Kidney glomerular epithelial cell (primary cell): ENCODE measurements around the gene SOCS4.

Source experiments
- DNase-seq: peaks from one replicate; lab custom pipeline; 2025; lab: John Stamatoyannopoulos, UW

The SOCS4 gene

DNA sequence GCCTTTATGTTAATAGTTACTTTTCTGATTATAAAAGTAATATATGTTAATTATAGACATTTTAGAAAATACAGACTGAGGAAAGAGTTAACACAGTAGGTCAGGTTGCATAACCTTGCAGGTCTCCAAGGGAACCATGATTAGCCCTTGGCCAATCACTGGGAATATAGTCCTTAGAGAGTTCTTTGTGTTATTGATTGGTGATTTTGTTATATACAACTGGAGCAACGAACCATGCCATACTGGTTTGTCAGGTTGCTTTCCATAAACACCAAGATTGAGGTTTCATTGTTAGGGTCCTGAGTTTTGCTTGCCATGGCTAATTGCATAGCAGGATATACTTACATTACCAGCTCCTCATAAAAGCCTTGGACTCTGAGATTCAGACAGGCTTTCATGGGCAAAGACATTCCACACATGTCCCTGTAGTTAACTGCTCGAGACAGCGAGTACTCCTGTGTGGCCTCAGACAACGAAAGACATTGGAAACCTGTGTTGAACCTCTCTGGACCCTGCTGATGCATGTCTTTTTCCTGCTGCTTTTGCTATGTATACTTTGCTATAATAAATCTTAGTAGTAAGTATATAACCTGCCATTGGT lies 58.1 kb downstream of the SOCS4 start:
- no peak for DNase-seq

DNA sequence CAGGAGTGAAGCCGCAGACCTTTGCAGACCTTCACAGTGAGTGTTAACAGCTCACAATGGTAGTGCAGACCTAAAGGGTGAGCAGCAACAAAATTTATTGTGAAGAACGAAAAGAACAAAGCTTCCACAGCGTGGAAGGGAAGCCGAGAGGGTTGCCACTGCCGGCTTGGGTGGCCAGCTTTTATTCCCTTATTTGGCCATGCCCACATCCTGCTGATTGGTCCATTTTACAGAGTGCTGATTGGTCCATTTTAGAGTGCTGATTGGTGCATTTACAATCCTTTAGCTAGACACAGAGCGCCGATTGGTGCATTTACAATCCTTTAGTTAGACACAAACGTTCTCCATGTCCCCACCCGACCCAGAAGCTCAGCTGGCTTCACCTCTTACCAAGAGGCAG lies 59.9 kb downstream of the SOCS4 start:
- no peak for DNase-seq

GRCh38 chr14:55088356-55088755 lies 61.3 kb downstream of the SOCS4 start:
- no peak for DNase-seq

DNA sequence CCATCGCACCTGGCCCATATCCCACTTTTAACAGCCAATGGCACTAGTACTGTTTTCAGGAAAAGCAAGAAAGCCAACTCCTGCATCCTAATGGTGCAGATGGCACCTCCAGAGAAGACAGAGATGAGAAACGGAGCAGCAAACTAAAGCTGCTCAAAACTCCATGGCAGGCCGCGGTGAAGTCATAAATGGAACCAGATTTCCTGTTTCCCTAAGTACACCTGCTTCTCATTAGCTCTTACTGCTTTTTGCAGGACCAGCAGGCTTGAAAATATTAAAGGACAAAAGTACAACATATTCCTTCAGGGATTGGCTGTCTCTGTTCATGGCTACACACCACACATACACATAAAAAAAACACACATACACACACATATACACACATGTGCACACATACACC lies 65.3 kb downstream of the SOCS4 start:
- no peak for DNase-seq

DNA sequence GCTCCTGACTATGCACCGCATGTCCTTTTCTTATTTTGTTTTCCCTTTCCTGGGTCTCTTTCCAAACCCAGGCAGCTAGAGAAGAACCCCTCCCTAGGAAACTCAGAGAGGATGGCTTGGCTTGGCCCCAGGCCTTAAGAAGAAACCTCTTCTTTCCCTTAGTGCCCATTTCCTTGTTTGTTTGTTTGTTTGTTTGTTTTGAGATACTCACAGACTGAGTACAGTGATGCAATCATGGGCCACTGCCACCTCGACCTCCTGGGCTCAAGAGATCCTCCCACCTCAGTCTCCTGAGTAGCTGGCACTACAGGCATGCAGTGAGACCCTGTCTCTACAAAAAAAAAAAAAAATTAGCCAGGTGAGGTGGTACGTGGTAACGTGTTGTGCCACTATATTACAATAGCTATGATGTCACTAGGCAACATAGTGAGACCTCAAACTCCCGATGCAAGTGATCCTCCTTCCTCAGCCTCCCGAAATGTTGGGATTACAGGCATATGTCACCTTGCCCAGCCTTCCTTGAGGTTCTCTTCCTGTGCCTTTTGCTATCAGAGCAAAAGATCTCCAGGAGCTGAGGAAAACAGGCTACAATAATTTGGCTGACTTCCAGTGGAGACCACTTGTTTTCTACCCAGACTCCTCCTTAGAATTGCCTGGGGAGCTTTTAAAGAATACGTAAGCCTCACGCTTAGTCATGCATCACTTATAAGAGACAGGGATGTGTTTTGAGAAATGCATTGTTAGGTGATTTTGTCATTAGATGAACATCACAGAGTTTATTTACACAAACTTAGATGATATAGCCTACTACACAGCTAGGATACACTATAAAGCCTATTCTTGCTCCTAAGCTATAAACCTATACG lies 67.5 kb downstream of the SOCS4 start:
- DNase-seq = no peak

DNA sequence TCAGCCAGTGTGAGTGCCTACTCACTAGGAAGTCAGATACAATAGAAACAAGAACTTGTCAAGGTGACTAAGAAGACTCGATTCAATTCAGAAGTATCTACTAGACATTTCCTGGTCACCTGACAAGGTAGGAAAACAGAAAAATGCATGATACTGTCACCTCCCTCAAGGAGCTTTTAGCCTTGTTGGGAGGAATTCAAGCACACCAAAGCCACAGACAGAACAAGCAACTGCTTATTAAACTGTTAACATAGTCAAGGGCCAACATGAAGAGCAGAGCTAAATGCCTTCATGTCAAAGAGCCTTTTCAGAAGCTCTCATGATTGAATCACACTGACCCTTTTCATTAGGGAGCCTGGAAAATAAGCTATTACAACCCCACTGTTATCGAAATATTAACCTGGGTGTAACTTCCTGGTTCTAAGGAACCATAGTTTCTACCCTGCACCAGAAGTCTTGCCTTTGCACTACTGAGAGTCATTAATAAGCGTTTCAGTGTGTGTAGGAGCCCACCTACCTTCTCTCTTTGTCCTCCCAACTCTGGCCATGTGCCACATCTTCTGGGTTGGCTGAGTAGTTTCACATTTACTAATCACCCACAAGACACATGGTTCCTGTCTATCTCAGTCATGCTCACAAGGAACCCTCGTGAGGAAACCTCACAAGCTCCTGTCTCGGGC lies 71.0 kb downstream of the SOCS4 start:
- DNase-seq = no peak

DNA sequence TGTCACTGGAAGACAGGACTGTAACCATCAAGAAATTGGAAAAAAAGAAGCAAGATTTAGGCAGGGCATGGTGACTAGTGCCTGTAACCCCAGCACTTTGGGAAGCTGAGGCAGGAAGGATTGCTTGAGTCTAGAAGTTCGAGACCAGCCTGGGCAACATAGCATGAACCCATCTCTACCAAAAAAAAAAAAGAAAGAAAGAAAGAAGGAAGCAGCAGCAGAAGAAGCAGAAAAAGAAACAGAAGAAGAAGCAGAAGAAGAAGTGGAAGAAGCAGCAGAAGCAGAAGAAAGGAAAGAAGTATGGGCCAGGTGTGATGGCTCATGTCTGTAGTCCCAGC lies 71.5 kb downstream of the SOCS4 start:
- DNase-seq = no peak
